ENCODE measurements around the gene RAB20. TPM values are rescaled to one million over a fixed set of nuclear protein-coding genes. Genes with fewer than 3 reads are reported as not detected.

The RAB20 gene
- total RNA-seq, 1 donor from 2014 or later = 17.0 TPM

GRCh38 chr13:110560601-110561343 lies 750 bp downstream of the RAB20 start:
- TF ChIP-seq CTCF (conservative IDR thresholded peaks at IDR 0.05; ENCODE audit: low read depth, low read length) = no peak
- no peak for DNase-seq (ENCODE audit: low read depth)
- peak overlapping the region; percentile 95 for H3K4me3 ChIP-seq (ENCODE audit: low read depth, low read length)

- H3K4me3 ChIP-seq (ENCODE audit: low read depth, low read length) = peak overlapping the region; percentile 95
- DNase-seq (ENCODE audit: low read depth) = no peak
- no peak for TF ChIP-seq CTCF (conservative IDR thresholded peaks at IDR 0.05; ENCODE audit: low read depth, low read length)
Measured at GRCh38 chr13:110559986-110560385, 1.5 kb downstream of the RAB20 start.

DNA sequence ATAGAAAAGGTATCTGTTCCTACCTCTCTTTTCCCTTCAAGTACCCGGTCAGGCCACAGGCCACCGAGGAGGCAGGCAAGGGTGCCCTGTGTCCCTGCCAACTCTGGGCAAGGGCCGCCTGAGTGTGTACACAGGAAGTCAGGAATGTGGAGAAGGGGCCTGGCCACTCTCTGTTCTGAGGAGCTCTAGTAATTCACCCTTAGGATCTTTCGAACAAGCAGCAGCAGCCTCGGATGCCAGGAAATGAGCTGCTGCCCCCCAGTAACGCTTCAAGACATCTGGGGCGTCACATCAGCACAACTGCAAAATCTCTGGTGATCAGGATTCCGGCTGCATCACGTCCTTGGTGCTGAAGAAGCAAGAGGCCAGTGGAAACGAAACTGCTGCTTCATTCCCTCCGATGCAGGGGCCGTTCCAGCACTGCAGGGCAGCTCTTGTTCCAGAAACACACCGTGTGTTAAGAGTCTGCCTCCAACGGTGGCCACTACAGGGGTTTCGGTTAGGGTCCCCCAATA lies 2.0 kb downstream of the RAB20 start:
- DNase-seq (ENCODE audit: low read depth) = no peak
- peak overlapping the region; percentile 95 for H3K4me3 ChIP-seq (ENCODE audit: low read depth, low read length)

GRCh38 chr13:110557610-110558305 lies 3.8 kb downstream of the RAB20 start:
- no peak overlapping the region for H3K4me3 ChIP-seq (ENCODE audit: low read depth, low read length)
- TF ChIP-seq CTCF (conservative IDR thresholded peaks at IDR 0.05; ENCODE audit: low read depth, low read length) = no peak

More for the DNA sequence above, 2.0 kb downstream of the RAB20 start:
- no peak for TF ChIP-seq CTCF (conservative IDR thresholded peaks at IDR 0.05; ENCODE audit: low read depth, low read length)

DNA sequence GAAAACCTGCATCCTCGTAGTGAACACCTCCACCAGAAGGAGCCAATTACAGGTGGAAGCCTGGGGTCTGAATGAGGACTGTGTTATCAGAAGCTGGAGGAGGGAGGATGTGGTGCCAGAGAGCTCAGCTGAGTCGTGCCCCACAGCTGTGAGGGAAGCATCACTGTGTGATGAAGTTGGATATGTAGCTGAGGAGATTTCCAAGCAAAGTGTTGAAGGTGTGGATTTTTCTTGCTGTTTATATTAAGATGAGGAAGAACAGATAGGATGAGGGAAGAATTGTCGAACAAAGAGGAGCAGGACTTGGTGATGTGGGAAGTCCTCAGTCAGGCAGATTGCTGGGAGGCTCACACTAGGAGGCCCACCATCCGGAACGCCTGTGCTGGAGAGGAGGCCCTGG lies 4.4 kb downstream of the RAB20 start:
- DNase-seq (ENCODE audit: low read depth) = no peak
- H3K4me3 ChIP-seq (ENCODE audit: low read depth, low read length) = no peak overlapping the region
- no peak for TF ChIP-seq CTCF (conservative IDR thresholded peaks at IDR 0.05; ENCODE audit: low read depth, low read length)

More at GRCh38 chr13:110557610-110558305, 3.8 kb downstream of the RAB20 start:
- DNase-seq (ENCODE audit: low read depth) = no peak

DNA sequence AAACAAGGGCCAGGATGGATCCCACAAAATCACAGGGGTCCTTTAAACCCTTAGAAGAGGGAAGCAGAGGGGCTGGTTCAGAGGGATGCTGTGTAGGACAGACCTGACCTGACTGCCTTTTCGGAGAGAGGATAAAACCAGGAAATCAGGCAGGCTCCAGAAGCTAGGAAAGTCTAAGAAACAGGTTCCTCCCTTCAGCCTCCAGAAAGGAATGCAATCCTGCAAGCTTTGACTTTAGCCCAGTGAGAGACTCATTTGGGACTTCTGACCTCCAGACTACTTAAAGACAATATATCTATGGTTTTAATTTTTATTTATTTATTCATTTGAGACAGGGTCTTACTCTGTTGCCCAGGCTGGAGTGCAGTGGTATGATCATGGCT lies 5.3 kb downstream of the RAB20 start:
- DNase-seq (ENCODE audit: low read depth) = no peak
- H3K4me3 ChIP-seq (ENCODE audit: low read depth, low read length) = no peak overlapping the region
- TF ChIP-seq CTCF (conservative IDR thresholded peaks at IDR 0.05; ENCODE audit: low read depth, low read length) = no peak

Measured in epithelial cell of proximal tubule (primary cell).